ENCODE data around the gene SPRING1. TPM values are rescaled to one million over a fixed set of nuclear protein-coding genes. Genes with fewer than 3 reads are reported as not detected.

The SPRING1 gene
- total RNA-seq, 1 donor from 2014 or later = 33.8 TPM

DNA sequence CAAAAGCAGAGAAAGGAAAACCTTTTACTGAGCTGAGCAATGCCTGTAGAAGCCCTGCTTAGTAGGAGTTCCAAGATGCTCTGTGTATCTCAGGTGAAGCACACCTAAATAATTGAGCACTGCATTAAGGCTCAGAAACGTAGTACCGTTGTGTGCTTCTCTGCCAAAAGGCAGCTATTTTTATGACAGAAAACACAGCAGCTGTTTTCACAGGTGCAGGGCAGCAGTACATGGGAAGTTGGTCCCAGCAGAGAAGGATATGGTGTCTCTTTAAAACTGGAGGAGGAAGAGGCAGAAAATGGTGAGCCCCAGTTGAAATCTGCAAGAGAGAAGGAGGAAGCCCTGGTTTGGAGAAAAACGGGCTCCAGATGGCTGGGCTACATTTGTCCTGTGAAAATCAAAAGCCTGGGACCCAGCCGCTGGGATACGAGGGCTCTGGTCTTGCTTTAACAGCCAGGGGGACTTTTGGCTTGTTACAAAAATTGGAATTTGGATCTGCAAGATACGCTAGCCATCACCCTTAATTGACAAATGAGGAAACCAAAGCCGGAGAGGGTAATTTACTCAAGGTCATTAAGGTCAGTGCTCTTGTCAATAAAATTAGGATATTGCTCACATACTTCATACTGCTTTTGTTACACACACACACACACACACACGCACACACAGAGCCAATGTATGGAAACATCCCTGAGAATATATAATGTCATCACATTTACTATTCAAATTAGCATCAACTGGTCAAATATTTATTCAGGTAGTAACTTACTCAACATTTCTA lies 27.3 kb downstream of the SPRING1 start:
- DNase-seq (ENCODE audit: extremely low read depth, low read depth, low spot score) = no peak

DNA sequence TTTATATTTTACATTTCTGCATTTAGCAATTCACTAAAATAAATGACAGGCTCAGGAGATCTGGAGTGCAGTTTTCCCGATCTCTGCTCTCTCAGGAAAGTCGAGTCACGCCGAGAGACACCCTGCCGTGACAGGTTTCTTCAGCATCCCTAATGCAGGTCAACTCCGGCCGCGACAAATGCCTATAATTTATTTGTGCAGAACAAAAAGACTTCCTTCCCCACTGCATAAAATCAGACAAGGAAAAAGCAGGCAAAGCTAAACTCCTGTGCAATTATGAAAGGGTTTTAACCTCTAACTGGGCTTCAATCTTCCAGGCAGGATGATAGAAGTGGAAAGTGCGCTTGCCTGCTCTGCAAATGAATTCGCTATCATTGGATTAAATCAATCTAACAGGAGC lies 28.1 kb downstream of the SPRING1 start:
- no peak for DNase-seq (ENCODE audit: extremely low read depth, low read depth, low spot score)

DNA sequence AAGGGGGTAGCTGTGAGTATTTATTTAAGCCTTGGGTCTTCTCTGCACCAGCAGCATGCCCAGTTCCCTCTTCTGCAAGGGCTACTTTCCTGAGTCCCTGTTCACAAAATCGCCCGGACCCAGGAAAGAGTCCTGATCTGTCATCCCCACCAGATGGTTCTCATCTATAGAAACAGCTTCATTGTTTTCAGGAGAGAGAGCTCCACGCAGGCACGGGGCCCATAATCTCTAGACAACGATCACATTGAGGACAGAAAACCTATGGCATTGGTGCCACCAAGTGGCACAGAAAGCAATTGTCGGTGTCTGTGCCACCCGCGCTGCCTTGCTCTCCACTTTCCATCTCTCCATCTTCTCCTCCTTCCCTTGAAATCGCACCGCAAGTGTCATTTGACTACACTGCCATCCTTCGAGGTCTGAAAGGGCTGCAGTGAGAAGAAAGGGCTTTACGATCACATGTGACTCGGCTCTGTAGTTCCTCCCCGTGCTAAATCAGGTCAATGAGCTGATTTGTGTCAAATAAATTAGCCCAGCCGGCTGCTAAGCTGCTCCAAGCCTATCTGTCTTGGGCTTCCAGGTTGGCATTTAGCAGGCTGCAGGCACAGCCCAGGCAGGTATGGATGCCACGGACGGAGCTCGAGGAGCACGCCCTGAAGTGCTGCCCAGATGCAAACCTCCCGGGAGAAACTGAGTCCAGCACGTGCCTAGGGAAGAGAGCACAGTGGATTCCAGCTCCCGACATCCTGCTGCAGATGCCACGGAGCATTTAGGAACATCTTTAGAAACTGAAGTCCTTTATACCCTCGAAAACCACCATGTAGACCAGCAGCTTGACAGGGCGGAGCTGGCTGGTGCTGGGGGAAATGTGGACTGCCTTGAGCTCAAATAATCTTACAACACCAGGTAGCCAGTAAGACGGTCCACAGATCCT lies 28.8 kb downstream of the SPRING1 start:
- DNase-seq (ENCODE audit: extremely low read depth, low read depth, low spot score) = no peak

DNA sequence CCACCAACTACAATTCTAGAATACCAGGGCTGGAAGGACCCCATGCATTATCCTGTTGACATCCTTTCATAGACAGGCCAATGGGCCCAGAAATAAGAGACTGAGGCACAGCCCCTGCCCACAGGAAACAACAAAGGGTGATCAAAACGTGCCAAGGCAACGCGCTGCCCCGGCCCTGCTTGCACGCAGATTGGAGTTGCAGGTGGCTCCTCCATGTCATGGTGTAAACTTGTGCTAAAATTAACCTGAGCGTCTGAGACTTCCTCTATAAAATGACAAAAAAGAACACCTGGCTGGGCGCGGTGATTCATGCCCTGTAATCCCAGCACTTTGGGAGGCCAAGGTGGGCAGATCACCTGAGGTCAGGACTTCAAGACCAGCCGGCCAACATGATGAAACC lies 30.1 kb downstream of the SPRING1 start:
- DNase-seq (ENCODE audit: extremely low read depth, low read depth, low spot score) = no peak

DNA sequence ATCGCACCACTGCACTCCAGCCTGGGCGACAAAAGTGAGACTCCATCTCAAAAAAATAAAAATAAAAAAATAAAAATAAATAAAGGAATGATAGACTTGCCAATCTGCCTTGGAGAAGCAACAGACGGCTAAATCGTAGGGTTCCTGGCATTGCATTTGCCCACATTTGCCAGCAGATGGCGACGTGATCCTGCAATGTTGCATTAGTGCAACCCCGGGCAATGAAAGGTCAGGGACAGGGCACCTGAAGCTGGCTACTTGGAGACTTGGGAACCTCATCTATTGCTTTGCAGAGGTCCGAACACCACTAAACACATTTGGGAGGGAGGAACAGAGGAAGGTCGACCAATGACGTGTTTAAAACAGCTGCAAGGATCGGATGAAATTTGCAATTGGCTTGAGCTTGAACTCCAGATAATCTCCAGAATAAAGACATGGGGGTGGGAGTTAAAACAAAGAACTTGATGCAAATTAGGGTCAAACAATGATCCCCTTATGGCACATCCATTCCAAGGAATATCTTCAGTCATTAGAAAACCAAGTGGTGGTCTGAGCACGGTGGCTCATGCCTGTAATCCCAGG lies 34.6 kb downstream of the SPRING1 start:
- DNase-seq (ENCODE audit: extremely low read depth, low read depth, low spot score) = no peak

DNA sequence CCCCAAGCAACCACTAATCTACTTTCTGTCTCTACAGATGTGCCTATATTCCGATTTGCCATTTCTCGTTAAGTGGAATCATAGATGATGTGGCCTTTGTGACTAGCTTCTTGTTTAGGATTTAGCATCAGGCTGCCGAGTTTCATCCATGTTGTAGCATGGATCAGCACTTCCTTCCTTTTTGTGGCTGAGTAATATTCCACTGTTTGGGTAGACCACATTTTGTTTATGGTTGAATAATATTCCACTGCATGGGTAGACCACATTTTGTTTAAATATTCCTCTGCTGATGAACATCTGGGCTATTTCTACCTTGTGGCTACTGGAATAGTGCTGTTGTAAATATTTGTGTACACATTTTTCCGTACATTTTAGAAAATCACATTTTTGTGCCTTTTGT lies 36.4 kb downstream of the SPRING1 start:
- DNase-seq (ENCODE audit: extremely low read depth, low read depth, low spot score) = no peak

DNA sequence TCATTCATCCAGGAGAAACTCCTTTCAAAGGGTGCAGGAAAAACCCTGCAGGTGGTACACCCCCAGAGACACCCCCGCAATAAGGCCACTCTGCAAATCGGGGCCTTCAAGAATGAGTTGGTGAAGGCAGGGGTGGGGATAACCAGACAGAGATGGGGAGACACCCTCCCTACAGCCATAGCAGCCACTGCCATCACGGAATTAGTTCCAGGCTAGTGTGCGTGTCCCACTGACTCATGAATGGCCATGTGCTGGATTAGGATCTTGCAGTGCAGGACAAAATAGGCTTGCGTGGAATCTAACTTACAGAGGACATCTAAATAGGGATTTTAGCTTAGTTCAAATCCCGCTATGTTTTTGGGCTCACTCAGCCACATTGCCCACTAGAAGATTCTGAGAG lies 37.8 kb downstream of the SPRING1 start:
- no peak for DNase-seq (ENCODE audit: extremely low read depth, low read depth, low spot score)

DNA sequence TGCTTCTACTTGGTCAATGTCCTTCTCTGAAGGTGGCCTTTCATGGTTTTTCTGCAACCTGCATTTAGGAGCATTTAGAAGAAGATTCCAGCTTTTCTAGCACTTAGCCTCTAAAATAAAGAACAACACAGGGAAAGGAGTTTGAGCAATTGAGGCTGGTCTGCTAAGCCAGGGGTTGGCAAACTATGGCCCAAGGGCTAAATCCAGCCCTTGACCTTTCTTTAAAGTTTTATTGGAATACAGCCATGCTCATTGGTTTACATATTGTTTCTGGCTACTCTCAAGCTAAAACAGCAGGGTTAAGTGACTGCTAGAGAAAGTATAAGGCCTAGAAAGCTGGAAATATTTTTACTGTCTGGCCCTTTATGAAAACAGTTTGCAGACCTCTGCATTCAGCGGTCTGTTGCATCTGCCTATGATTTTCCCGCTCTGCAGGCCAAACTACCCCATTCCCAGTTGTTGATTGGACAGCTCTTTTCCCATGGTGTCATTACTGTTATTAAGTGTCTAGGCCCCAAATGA lies 39.3 kb downstream of the SPRING1 start:
- DNase-seq (ENCODE audit: extremely low read depth, low read depth, low spot score) = no peak

DNA sequence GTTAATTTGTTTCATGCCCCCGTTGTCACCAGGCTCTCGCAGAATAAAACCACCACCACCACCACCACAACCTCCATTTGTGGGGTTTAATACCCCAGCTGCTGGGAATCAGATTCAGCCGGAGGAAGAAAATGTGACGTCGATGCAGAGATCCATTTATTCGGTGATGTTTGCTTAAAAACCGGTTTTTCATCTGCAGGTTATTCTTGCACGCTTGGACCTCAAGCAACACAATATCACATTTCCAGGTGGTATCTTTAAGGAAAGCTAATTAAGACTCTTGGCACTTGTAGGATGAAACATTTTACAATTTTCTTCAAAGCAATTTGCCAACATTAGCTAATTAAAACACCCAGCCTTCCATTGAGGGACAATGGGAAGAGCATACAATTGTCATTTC lies 39.8 kb downstream of the SPRING1 start:
- no peak for DNase-seq (ENCODE audit: extremely low read depth, low read depth, low spot score)

DNA sequence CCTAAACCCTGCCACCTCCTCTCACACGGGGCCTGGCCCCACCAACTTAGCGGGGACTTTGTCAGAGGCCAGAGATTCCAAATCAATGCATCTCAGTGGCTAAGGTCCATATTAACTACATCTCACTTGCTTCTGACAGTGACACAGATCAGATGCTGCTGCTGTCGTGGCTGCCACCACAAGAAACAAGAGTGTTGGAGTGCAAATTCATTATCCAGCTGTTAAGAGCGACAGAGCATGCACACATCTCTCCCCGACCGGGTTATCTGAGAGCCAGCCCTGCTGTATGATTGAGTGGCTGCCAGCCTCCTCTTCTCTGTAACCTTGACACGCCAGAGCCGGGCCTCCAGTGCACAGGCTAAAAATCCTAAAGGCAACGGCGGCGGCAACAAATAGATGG lies 40.2 kb downstream of the SPRING1 start:
- DNase-seq (ENCODE audit: extremely low read depth, low read depth, low spot score) = no peak

DNA sequence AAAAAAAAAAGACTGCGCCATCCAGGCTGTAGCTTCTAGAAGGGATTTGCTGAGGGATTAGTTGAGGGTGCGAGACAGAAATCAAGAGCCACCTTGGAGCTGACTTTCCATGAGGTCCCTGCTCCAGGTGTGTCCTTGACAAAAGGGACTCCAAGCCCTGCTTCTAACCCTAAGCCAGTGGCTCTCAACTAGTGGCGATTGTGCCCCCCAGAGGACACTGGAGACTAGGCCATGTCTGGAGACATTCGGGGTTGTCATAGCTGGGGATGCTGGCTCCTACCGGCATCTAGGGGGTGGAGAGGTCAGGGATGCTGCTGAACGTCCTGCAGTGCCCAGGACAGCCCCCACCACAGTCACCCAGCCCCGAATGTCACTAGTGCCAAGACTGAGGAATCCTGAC lies 40.6 kb downstream of the SPRING1 start:
- no peak for DNase-seq (ENCODE audit: extremely low read depth, low read depth, low spot score)

DNA sequence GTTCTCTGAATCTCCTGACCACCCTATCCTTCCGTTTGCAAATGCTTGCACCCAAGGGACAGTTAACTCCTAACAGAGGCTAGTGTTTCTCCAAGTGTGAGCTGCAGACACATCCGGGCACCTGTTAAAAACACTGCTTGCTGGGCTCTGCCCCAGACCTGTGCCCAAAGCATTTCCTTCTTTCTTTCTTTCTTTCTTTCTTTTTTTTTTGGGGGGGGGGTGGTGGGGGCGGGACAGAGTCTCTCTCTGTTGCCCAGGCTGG lies 42.5 kb downstream of the SPRING1 start:
- no peak for DNase-seq (ENCODE audit: extremely low read depth, low read depth, low spot score)

DNA sequence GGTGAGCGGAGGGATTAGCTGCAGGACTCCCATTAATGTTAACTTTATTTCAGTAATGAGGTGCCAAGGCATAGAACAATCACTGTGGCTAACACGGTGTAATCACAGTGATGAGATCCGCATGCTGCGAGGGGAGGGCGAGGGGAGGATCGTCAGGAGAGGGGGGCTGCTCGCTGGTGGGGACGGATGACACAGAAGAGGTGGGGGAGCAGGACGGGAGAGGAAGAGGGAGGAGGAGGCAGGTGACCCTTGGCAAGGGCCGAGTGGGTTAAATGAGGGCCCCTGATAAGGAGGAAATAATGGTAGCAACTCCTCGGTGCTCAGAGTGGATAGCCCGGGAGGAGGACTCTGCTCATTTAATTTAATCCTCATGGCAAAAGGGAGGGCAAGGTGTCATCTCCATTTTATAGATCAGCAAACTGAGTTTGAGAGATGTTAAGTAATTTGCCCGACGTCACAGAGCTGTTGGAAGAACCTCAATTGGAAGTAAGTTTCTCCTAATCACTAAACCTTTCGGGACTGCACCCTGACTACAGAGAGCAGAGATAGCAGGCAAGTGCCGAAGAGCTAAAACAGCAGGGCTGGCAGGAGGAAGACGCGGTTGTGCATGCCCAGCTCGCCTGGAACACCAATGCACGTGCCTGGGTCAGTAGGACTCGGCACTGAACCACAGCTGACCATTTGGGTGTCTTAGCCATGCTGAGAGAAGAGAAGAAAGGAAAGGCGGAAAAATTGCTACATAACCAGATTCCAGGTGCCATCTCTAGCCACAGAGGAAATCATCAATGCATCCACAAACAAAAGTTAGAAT lies 43.0 kb downstream of the SPRING1 start:
- DNase-seq (ENCODE audit: extremely low read depth, low read depth, low spot score) = no peak

DNA sequence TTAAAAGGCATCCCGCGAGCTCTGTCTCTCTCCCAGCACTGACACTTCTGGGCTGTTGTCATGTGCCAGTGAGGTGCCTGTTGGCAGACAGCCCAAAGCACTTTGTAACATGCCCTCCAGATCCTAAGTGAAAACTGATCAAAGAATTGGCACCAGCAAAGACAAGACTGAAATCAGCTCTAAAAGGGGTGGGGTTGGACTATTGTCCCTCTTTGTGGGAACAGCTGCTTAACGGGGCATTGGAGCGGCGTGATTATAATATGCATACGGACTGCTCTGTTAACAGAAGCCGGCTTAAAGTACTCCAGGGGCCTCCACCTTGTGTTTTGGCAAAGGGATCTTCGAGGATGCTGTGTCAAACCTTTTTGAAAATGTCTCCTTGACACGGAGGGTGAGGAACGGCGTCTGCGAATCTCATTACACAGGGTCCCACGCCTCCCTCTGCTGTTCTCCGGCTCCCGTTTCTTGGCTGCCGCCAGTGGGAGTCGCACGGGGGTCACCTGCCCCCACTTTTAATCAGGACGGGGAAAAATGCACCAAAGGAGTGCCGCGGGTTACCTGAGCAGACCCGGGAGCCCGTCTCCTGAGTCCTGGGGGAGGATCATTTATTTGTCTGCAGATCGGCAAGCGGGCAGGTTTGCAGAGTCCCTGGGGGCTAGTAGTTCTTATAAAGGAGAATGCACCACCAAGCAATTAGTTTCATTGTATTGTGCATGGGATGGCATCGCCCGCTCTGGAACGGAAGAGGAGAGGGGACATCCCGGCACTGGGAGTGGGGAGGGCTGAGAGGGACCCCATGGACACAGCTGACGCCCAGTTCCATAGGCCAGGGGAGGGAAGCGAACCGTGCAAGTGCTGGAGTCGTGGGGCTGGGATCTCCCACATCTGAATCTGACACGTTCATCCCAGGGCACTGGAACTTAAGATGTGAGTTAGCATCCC lies 44.3 kb downstream of the SPRING1 start:
- no peak for DNase-seq (ENCODE audit: extremely low read depth, low read depth, low spot score)

DNA sequence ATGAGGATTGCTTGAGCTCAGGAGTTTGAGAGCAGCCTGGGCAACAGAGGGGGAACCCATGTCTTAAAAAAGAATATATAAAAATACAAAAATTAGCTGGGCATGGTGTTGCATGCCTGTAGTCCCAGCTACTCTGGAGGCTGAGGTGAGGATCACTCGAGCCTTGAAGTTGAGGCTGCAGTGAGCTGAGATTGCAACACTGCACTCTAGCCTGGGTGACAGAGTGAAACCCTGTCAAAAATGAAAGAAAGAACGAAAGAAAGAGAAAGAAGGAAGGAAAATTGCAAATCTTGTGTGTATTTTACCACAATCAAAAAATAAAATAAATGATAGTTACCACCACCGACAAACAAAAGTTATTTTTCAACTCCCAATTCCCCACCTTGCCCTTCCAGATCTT lies 45.3 kb downstream of the SPRING1 start:
- no peak for DNase-seq (ENCODE audit: extremely low read depth, low read depth, low spot score)

DNA sequence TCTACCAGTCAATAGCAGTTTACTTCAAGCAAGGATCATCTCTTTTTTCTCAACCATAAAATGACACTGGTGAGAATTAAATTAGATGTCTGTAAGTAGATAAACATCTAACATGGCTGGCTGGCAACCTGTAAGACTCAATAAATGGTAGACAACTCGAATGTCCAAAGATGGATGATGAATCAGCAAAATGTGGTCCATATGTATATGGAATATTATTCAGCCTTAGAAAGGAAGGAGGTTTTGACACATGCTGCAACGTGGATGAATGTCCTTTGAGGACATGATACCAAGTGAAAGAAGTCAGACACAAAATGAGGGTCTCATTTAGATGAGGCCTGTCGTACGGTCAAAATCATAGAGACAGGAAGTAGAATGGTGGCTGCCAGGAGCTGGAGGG lies 46.2 kb downstream of the SPRING1 start:
- DNase-seq (ENCODE audit: extremely low read depth, low read depth, low spot score) = no peak

DNA sequence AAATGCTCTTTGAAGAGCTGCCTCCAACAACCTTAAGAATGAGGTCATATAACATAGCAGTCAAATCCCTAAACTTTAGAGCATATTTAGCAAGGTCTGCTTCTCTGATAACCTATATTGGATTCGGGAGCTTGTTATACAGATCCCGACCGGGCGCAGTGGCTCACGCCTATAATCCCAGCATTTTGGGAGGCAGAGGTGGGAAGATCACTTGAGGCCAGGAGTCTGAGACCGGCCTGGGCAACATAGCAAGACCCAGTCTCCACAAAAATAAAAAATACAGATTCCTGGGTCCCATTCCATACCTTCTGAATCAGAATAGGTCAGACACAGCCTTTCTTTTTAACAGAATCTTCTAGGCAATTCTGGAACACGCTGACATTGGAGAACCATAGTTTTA lies 46.7 kb downstream of the SPRING1 start:
- no peak for DNase-seq (ENCODE audit: extremely low read depth, low read depth, low spot score)

DNA sequence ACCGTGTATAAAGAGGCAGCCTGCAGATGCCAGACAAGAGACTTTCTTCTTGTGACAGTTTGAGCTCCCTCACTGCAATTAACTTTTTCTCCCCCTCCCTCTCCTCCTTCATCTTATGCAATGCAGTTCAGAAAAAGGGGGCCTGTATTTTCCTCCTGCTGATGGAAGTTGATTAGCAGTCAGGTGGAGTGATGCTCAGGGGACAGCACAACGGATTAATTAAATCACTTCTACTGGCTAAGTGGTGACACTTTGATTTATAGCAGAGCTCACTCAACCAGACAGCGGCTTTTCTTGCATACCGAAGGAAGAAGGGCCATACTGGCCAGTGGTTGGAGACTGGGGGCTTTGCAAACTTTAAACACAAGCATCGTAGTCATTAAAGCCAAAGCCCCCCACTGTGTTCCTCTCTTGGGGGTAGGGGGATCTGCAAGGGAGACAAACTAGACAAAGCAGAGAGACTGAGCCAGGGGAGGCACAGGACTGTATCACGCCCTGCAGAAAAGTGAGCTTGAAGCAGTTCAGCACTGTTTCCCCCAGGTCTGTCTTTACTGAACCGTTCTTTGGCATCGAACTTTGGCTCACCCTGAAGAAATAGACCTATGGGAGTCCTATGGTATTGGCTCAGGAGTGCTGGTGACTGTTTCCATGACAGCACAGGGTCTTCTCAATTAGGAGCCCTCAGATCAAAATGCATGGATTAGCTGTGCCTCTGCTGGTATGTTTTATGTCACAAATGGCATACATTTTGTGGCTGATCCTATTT lies 47.7 kb downstream of the SPRING1 start:
- DNase-seq (ENCODE audit: extremely low read depth, low read depth, low spot score) = no peak

DNA sequence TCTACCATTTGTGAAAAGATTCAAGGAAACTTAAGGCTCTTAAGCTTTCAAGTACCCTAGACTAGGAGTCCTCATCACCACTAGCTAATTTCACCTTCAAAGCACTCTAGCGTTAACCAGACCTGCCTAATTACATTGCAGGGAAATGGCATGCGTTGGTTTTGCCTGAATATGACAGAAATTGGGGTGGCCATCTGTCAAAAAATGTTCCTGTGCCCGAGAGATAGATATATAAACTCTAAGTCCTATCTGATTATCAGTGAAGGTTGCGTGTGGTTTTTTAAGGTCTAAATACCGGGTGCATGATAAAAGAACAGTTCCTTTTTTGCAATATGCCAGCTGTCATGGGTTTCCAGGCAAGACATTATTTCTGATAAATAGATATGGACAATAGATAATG lies 48.3 kb downstream of the SPRING1 start:
- DNase-seq (ENCODE audit: extremely low read depth, low read depth, low spot score) = no peak

All from glomerular endothelial cell (primary cell).